Trophoblast cell (in vitro differentiated cells and primary cell): Measurements from ENCODE around the gene FOXP2.
"Not testable (repeated sequence)": the region's sequence is repeated elsewhere in the genome, so short reads cannot be mapped to it uniquely, and the experiment has no call there.

Source experiments
- DNase-seq, 2 donors: peaks; one replicate each; pipeline ENCODE4 v3.0.0-alpha.2; 2016
- H2AFZ ChIP-seq: 2 replicates; pipeline ENCODE4 v1.6.1; 2013; ENCODE audit warnings: low read length, moderate library complexity, mild to moderate bottlenecking; ENCODE audit not compliant: insufficient read depth, poor library complexity
- H2AK5ac ChIP-seq: 2 replicates; pipeline ENCODE4 v1.6.1; 2013; ENCODE audit warnings: mild to moderate bottlenecking, low read length
- H2BK120ac ChIP-seq: 2 replicates; pipeline ENCODE4 v1.6.1; 2013; ENCODE audit warnings: low read length, mild to moderate bottlenecking, moderate library complexity; ENCODE audit not compliant: insufficient read depth, poor library complexity
- H2BK12ac ChIP-seq: 2 replicates; pipeline ENCODE4 v1.6.1; 2013; ENCODE audit warnings: mild to moderate bottlenecking, low read length, moderate library complexity
- H2BK5ac ChIP-seq: 2 replicates; pipeline ENCODE4 v1.6.1; 2013; ENCODE audit warnings: low read length, low read depth, moderate library complexity, mild to moderate bottlenecking; ENCODE audit not compliant: poor library complexity
- H3K14ac ChIP-seq: 2 replicates; pipeline ENCODE4 v1.6.1; 2013; ENCODE audit warnings: mild to moderate bottlenecking, low read length
- H3K18ac ChIP-seq: 2 replicates; pipeline ENCODE4 v1.6.1; 2013; ENCODE audit warnings: mild to moderate bottlenecking, low read length
- H3K23ac ChIP-seq: 2 replicates; pipeline ENCODE4 v1.6.1; 2013; ENCODE audit warnings: low read length
- H3K27ac ChIP-seq: 2 replicates; pipeline ENCODE4 v1.5.1; 2013; ENCODE audit warnings: low read depth, mild to moderate bottlenecking, inconsistent platforms, low read length, moderate library complexity
- H3K27me3 ChIP-seq: 2 replicates; pipeline ENCODE4 v1.6.1; 2013; ENCODE audit warnings: inconsistent platforms, mild to moderate bottlenecking, low read length, moderate library complexity; ENCODE audit not compliant: insufficient read depth
- H3K36me3 ChIP-seq, 2 experiments: 1 replicate in 1 of 2; 2 replicates in 1 of 2; pipeline ENCODE4 v1.6.1; 2013; ENCODE audit warnings: low read length in 2 of 2, mild to moderate bottlenecking in 2 of 2, moderate library complexity in 1 of 2; ENCODE audit not compliant: insufficient read depth in 2 of 2, control insufficient read depth in 1 of 2
- H3K4ac ChIP-seq: 2 replicates; pipeline ENCODE4 v1.6.1; 2013; ENCODE audit warnings: low read depth, mild to moderate bottlenecking, low read length, moderate library complexity
- H3K4me1 ChIP-seq, 2 experiments: 1 replicate in 1 of 2; 2 replicates in 1 of 2; pipeline ENCODE4 v1.6.1; 2013; ENCODE audit warnings: low read length in 2 of 2, mild to moderate bottlenecking in 2 of 2, moderate library complexity in 1 of 2; ENCODE audit not compliant: insufficient read depth in 2 of 2, control insufficient read depth in 1 of 2
- H3K4me2 ChIP-seq: 2 replicates; pipeline ENCODE4 v1.6.1; 2013; ENCODE audit warnings: inconsistent platforms, mild to moderate bottlenecking, low read length, moderate library complexity
- H3K4me3 ChIP-seq: 2 replicates; pipeline ENCODE4 v1.5.1; 2013; ENCODE audit warnings: mild to moderate bottlenecking, low read depth, low read length, inconsistent platforms
- H3K79me1 ChIP-seq: one replicate; pipeline ENCODE4 v1.6.1; 2013; ENCODE audit warnings: low read length
- H3K79me2 ChIP-seq: 2 replicates; pipeline ENCODE4 v1.6.1; 2013; ENCODE audit warnings: low read length, mild to moderate bottlenecking; ENCODE audit not compliant: control insufficient read depth, insufficient read depth, poor library complexity
- H3K9ac ChIP-seq: 2 replicates; pipeline ENCODE4 v1.6.1; 2013; ENCODE audit warnings: mild to moderate bottlenecking, low read length
- H3K9me3 ChIP-seq: 2 replicates; pipeline ENCODE4 v1.6.1; 2013; ENCODE audit warnings: low read depth, mild to moderate bottlenecking, control low read depth, inconsistent platforms, low read length; ENCODE audit not compliant: insufficient read depth
- H4K12ac ChIP-seq: 2 replicates; pipeline ENCODE4 v1.6.1; 2013; ENCODE audit warnings: low read depth, mild to moderate bottlenecking, low read length, moderate library complexity
- H4K8ac ChIP-seq: 2 replicates; pipeline ENCODE4 v1.6.1; 2013; ENCODE audit warnings: low read depth, mild to moderate bottlenecking, low read length, moderate library complexity
- H4K91ac ChIP-seq: one replicate; pipeline ENCODE4 v1.6.1; 2013; ENCODE audit warnings: low read depth, mild to moderate bottlenecking, low read length, moderate library complexity
- WGBS: extraction: QIAGEN DNeasy Blood & Tissue Kit; methylation state at CpG from one replicate; pipeline ENCODE4 v1.1.7; 2013; ENCODE audit warnings: missing lambda C conversion rate; ENCODE audit not compliant: insufficient read length, insufficient coverage; ENCODE audit errors: extremely low coverage; 5-methylcytosine and 5-hydroxymethylcytosine counted together

The FOXP2 gene

GRCh38 chr7:114575098-114575497 is 160.5 kb downstream of the FOXP2 start:
- no peaks in the 10 kb centered on the region for H3K79me1 ChIP-seq
- no peak overlapping the region for H2AK5ac ChIP-seq
- no peak overlapping the region for H3K4me2 ChIP-seq
- no peak overlapping the region for H3K27ac ChIP-seq
- no peaks in the 10 kb centered on the region for H3K9me3 ChIP-seq
- no peak overlapping the region for H3K4ac ChIP-seq
- H3K9ac ChIP-seq, result no peak overlapping the region
- no peak overlapping the region for H4K12ac ChIP-seq
- H3K27me3 ChIP-seq, result no peaks in the 10 kb centered on the region
- no peak overlapping the region for H4K8ac ChIP-seq
- H3K79me2 ChIP-seq, result no peaks in the 10 kb centered on the region
- no peak for DNase-seq
- H2AFZ ChIP-seq, result no peak overlapping the region
- no peak overlapping the region for H2BK120ac ChIP-seq
- no peak overlapping the region for H2BK5ac ChIP-seq
- no peak overlapping the region for H4K91ac ChIP-seq
- H3K36me3 ChIP-seq, result no peaks in the 10 kb centered on the region
- H3K4me3 ChIP-seq, result no peak overlapping the region
- H3K14ac ChIP-seq, result no peak overlapping the region
- no peak overlapping the region for H3K23ac ChIP-seq
- no peaks in the 10 kb centered on the region for H3K4me1 ChIP-seq
- H3K18ac ChIP-seq, result no peak overlapping the region
- no CpG with 5 or more reads among the region's 4 CpGs for WGBS
- no peak overlapping the region for H2BK12ac ChIP-seq

GRCh38 chr7:114580963-114581362 is 166.3 kb downstream of the FOXP2 start:
- WGBS, result no CpG with 5 or more reads among the region's 3 CpGs
- not testable (repeated sequence) for H3K9ac ChIP-seq, H3K4me2 ChIP-seq, H3K23ac ChIP-seq, H2BK5ac ChIP-seq, DNase-seq, H3K9me3 ChIP-seq, H3K14ac ChIP-seq, H2AK5ac ChIP-seq, H3K4me1 ChIP-seq, H3K79me2 ChIP-seq, H3K79me1 ChIP-seq, H3K18ac ChIP-seq, H3K36me3 ChIP-seq, H3K4ac ChIP-seq, H3K27ac ChIP-seq, H4K8ac ChIP-seq, H2BK120ac ChIP-seq, H3K27me3 ChIP-seq, H4K12ac ChIP-seq, H3K4me3 ChIP-seq, H4K91ac ChIP-seq, H2BK12ac ChIP-seq, H2AFZ ChIP-seq

GRCh38 chr7:114588506-114588905 is 173.9 kb downstream of the FOXP2 start:
- Histone ChIP-seq H3K4me1 (no peaks in the 10 kb centered on the region), H4K91ac (no peak overlapping the region), H3K36me3 (no peaks in the 10 kb centered on the region), H3K18ac (no peak overlapping the region), H3K4ac (no peak overlapping the region), H3K23ac (no peak overlapping the region), H4K8ac (no peak overlapping the region), H3K14ac (no peak overlapping the region), H4K12ac (no peak overlapping the region), H3K79me1 (no peaks in the 10 kb centered on the region), H2BK12ac (no peak overlapping the region), H3K27me3 (no peaks in the 10 kb centered on the region), H2BK5ac (no peak overlapping the region), H2AFZ (no peak overlapping the region), H3K4me3 (no peak overlapping the region), H3K9ac (no peak overlapping the region), H3K4me2 (no peak overlapping the region), H2BK120ac (no peak overlapping the region), H3K79me2 (no peaks in the 10 kb centered on the region), H3K27ac (no peak overlapping the region), H3K9me3 (no peaks in the 10 kb centered on the region), H2AK5ac (no peak overlapping the region)
- no peak for DNase-seq
- no CpG with 5 or more reads among the region's 1 CpG for WGBS

- H3K4ac ChIP-seq, result no peak overlapping the region
- no peak overlapping the region for H2AFZ ChIP-seq
- no peak overlapping the region for H4K91ac ChIP-seq
- no peak overlapping the region for H3K9ac ChIP-seq
- no peak overlapping the region for H2BK12ac ChIP-seq
- no peak for DNase-seq
- no peak overlapping the region for H3K4me2 ChIP-seq
- H2BK120ac ChIP-seq, result no peak overlapping the region
- no peak overlapping the region for H2AK5ac ChIP-seq
- H4K8ac ChIP-seq, result no peak overlapping the region
- no peaks in the 10 kb centered on the region for H3K79me2 ChIP-seq
- no peaks in the 10 kb centered on the region for H3K4me1 ChIP-seq
- no peaks in the 10 kb centered on the region for H3K27me3 ChIP-seq
- H2BK5ac ChIP-seq, result no peak overlapping the region
- no peaks in the 10 kb centered on the region for H3K9me3 ChIP-seq
- H3K4me3 ChIP-seq, result no peak overlapping the region
- no peaks in the 10 kb centered on the region for H3K79me1 ChIP-seq
- H4K12ac ChIP-seq, result no peak overlapping the region
- no peak overlapping the region for H3K23ac ChIP-seq
- H3K36me3 ChIP-seq, result no peaks in the 10 kb centered on the region
- H3K14ac ChIP-seq, result no peak overlapping the region
- H3K18ac ChIP-seq, result no peak overlapping the region
- H3K27ac ChIP-seq, result no peak overlapping the region
Measured at GRCh38 chr7:114589436-114589835, 174.8 kb downstream of the FOXP2 start.

GRCh38 chr7:114590298-114590697 is 175.7 kb downstream of the FOXP2 start:
- no peaks in the 10 kb centered on the region for H3K79me2 ChIP-seq
- no peak overlapping the region for H3K18ac ChIP-seq
- H2BK12ac ChIP-seq, result no peak overlapping the region
- H3K4me3 ChIP-seq, result no peak overlapping the region
- no peaks in the 10 kb centered on the region for H3K4me1 ChIP-seq
- H3K79me1 ChIP-seq, result no peaks in the 10 kb centered on the region
- no peaks in the 10 kb centered on the region for H3K9me3 ChIP-seq
- no peak overlapping the region for H3K27ac ChIP-seq
- H3K4me2 ChIP-seq, result no peak overlapping the region
- H2AK5ac ChIP-seq, result no peak overlapping the region
- H3K27me3 ChIP-seq, result no peaks in the 10 kb centered on the region
- WGBS, result no CpG with 5 or more reads among the region's 2 CpGs
- no peak overlapping the region for H3K14ac ChIP-seq
- H2BK120ac ChIP-seq, result no peak overlapping the region
- H3K4ac ChIP-seq, result no peak overlapping the region
- no peak overlapping the region for H4K91ac ChIP-seq
- H4K12ac ChIP-seq, result no peak overlapping the region
- DNase-seq, result no peak
- no peaks in the 10 kb centered on the region for H3K36me3 ChIP-seq
- H2AFZ ChIP-seq, result no peak overlapping the region
- no peak overlapping the region for H4K8ac ChIP-seq
- no peak overlapping the region for H2BK5ac ChIP-seq
- no peak overlapping the region for H3K9ac ChIP-seq
- no peak overlapping the region for H3K23ac ChIP-seq
